ENCODE data around the gene USP2.

USP2 gene

GRCh38 chr11:119381181-119381988 lies at the start of gene USP2:
Gene USP2, minus strand, starts transcription at chr11:119381690. Its CDS starts 8,210 bp downstream, at chr11:119373480.
- H3K27ac ChIP-seq (ENCODE audit: low read length): no peak within 1 kb of the TSS
- H2AFZ ChIP-seq (ENCODE audit: low read depth, low read length): peak within 1 kb of the TSS; percentile 70
- H3K4me1 ChIP-seq (ENCODE audit: insufficient read depth, low read length): peaks cover 19% of the 10 kb centered on the region
- ATAC-seq (ENCODE audit: insufficient read depth, low read depth) (peak; percentile 99), DNase-seq (peak; percentile 94)
- no peaks in the 10 kb centered on the region for H3K9me3 ChIP-seq (ENCODE audit: insufficient read depth, low read length, severe bottlenecking)
- H3K4me3 ChIP-seq (ENCODE audit: low read depth in 1 of 2, low read length in 2 of 2): peak within 1 kb of the TSS in 1 of 2 experiments; percentile 57; a peak in 2 of 4 replicates
- H3K9ac ChIP-seq (ENCODE audit: low read depth, low read length): peak within 1 kb of the TSS; percentile 45; the same call in 1 of the 2 replicates
- peak within 1 kb of the TSS; percentile 88 for H3K4me2 ChIP-seq (ENCODE audit: insufficient read depth, low read length)
- H4K20me1 ChIP-seq (ENCODE audit: insufficient read depth, low read length): no peaks in the 10 kb centered on the region
- H3K36me3 ChIP-seq (ENCODE audit: insufficient read depth, low read length): no peaks in the 10 kb centered on the region
- no peaks in the 10 kb centered on the region for H3K79me2 ChIP-seq (ENCODE audit: insufficient read depth, low read length)
- H3K27me3 ChIP-seq (ENCODE audit: insufficient read depth, low read length, poor library complexity): peaks cover 19% of the 10 kb centered on the region
- TF ChIP-seq EZH2 (IDR thresholded peaks at IDR 0.05; ENCODE audit: borderline replicate concordance, low read depth, low read length, severe bottlenecking): peak; percentile 71
- TF ChIP-seq, protein P1, sequence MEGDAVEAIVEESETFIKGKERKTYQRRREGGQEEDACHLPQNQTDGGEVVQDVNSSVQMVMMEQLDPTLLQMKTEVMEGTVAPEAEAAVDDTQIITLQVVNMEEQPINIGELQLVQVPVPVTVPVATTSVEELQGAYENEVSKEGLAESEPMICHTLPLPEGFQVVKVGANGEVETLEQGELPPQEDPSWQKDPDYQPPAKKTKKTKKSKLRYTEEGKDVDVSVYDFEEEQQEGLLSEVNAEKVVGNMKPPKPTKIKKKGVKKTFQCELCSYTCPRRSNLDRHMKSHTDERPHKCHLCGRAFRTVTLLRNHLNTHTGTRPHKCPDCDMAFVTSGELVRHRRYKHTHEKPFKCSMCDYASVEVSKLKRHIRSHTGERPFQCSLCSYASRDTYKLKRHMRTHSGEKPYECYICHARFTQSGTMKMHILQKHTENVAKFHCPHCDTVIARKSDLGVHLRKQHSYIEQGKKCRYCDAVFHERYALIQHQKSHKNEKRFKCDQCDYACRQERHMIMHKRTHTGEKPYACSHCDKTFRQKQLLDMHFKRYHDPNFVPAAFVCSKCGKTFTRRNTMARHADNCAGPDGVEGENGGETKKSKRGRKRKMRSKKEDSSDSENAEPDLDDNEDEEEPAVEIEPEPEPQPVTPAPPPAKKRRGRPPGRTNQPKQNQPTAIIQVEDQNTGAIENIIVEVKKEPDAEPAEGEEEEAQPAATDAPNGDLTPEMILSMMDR (IDR thresholded peaks at IDR 0.05; ENCODE audit: borderline replicate concordance, extremely low read depth, low read length, poor library complexity, severe bottlenecking): peak; percentile 96

GRCh38 chr11:119427279-119427678 lies 45.8 kb upstream of the USP2 start:
- no peak overlapping the region for H2AFZ ChIP-seq (ENCODE audit: low read depth, low read length)
- ATAC-seq (ENCODE audit: insufficient read depth, low read depth): no peak
- no peaks in the 10 kb centered on the region for H3K79me2 ChIP-seq (ENCODE audit: insufficient read depth, low read length)
- H3K36me3 ChIP-seq (ENCODE audit: insufficient read depth, low read length): no peaks in the 10 kb centered on the region
- peaks cover 15% of the 10 kb centered on the region for H3K27me3 ChIP-seq (ENCODE audit: insufficient read depth, low read length, poor library complexity)
- no peak overlapping the region for H3K9ac ChIP-seq (ENCODE audit: low read depth, low read length)
- no peak for DNase-seq
- no peaks in the 10 kb centered on the region for H4K20me1 ChIP-seq (ENCODE audit: insufficient read depth, low read length)
- no peaks in the 10 kb centered on the region for H3K9me3 ChIP-seq (ENCODE audit: insufficient read depth, low read length, severe bottlenecking)
- H3K4me2 ChIP-seq (ENCODE audit: insufficient read depth, low read length): no peak overlapping the region
- H3K4me1 ChIP-seq (ENCODE audit: insufficient read depth, low read length): no peaks in the 10 kb centered on the region
- H3K27ac ChIP-seq (ENCODE audit: low read length): no peak overlapping the region
- TF ChIP-seq, protein P1 (IDR thresholded peaks at IDR 0.05; ENCODE audit: borderline replicate concordance, extremely low read depth, low read length, poor library complexity, severe bottlenecking): no peak
- no peak overlapping the region for H3K4me3 ChIP-seq (ENCODE audit: low read depth in 1 of 2, low read length in 2 of 2)

DNA sequence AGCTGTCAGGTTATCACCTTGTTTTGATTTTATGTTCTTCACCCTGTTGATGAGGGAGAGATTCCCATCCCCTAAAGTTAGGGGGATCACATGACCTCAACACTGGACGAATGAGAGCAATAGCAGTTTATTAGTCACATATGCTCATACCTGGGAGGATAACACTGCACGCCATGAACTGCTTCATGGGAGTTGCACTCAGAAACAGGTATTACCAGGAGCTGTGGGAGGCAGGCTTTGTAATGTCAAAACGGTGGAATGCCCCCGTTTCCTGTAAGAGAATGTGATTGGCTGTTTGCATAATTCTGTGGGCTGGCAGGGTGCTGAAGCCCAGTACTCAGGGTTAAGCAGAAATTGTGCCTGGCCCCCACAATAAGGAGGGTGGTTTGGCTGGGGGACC lies 44.7 kb upstream of the USP2 start:
- Histone ChIP-seq H2AFZ (ENCODE audit: low read depth, low read length) (no peak overlapping the region), H3K9me3 (ENCODE audit: insufficient read depth, low read length, severe bottlenecking) (no peaks in the 10 kb centered on the region), H3K36me3 (ENCODE audit: insufficient read depth, low read length) (no peaks in the 10 kb centered on the region), H3K9ac (ENCODE audit: low read depth, low read length) (no peak overlapping the region), H3K4me1 (ENCODE audit: insufficient read depth, low read length) (no peaks in the 10 kb centered on the region), H4K20me1 (ENCODE audit: insufficient read depth, low read length) (no peaks in the 10 kb centered on the region), H3K79me2 (ENCODE audit: insufficient read depth, low read length) (no peaks in the 10 kb centered on the region), H3K4me2 (ENCODE audit: insufficient read depth, low read length) (no peak overlapping the region), H3K4me3 (ENCODE audit: low read depth in 1 of 2, low read length in 2 of 2) (no peak overlapping the region), H3K27me3 (ENCODE audit: insufficient read depth, low read length, poor library complexity) (peaks cover 13% of the 10 kb centered on the region), H3K27ac (ENCODE audit: low read length) (no peak overlapping the region)
- no peak for TF ChIP-seq EZH2 (IDR thresholded peaks at IDR 0.05; ENCODE audit: borderline replicate concordance, low read depth, low read length, severe bottlenecking)
- TF ChIP-seq, protein P1 (IDR thresholded peaks at IDR 0.05; ENCODE audit: borderline replicate concordance, extremely low read depth, low read length, poor library complexity, severe bottlenecking): no peak
- ATAC-seq (ENCODE audit: insufficient read depth, low read depth) (no peak), DNase-seq (no peak)
